Measurements from ENCODE around the gene REV3L.

The REV3L gene

DNA sequence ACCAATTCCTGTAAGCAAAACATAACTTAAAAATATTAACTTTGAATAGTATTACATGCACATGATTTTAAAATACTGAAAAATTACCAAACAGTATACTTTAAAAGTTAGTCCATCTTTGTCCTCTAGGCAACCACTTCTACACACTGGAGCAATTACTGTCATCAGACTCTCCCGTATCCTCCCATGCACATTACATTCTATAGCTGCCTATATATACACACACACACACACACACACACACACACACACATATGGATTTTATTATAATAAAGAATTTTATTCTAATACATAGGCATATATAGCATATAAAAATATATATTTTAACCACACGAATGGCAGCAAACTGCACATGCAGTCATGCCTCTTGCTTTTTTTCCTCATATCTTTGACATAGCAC lies 8.2 kb downstream of the REV3L start:
- H3K4me3 ChIP-seq (ENCODE audit: low read length), result no peak overlapping the region
- no peak for DNase-seq (ENCODE audit: low read depth)
- TF ChIP-seq, protein P1, sequence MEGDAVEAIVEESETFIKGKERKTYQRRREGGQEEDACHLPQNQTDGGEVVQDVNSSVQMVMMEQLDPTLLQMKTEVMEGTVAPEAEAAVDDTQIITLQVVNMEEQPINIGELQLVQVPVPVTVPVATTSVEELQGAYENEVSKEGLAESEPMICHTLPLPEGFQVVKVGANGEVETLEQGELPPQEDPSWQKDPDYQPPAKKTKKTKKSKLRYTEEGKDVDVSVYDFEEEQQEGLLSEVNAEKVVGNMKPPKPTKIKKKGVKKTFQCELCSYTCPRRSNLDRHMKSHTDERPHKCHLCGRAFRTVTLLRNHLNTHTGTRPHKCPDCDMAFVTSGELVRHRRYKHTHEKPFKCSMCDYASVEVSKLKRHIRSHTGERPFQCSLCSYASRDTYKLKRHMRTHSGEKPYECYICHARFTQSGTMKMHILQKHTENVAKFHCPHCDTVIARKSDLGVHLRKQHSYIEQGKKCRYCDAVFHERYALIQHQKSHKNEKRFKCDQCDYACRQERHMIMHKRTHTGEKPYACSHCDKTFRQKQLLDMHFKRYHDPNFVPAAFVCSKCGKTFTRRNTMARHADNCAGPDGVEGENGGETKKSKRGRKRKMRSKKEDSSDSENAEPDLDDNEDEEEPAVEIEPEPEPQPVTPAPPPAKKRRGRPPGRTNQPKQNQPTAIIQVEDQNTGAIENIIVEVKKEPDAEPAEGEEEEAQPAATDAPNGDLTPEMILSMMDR (conservative IDR thresholded peaks at IDR 0.05; ENCODE audit: low read depth, low read length), result no peak

DNA sequence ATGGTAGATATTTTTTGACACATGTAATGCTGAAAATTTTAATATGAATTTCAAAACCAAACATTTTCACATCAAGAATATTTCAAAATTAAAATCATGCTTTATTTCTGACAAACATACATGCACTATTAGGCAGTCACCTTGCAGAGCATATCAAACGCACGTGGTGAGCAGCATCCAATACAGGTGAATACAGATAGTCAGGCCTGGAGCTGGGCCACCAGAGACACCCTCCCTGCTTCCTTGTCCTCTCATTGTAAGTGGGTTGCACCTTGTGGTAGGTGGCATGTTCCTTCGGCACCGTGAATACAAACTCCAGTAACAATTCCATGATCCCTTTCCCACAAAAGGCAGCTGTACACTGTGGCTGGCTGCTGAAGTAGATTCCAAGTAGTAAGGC lies 8.9 kb downstream of the REV3L start:
- no peak for DNase-seq (ENCODE audit: low read depth)
- H3K4me3 ChIP-seq (ENCODE audit: low read length), result no peak overlapping the region
- TF ChIP-seq, protein P1 (conservative IDR thresholded peaks at IDR 0.05; ENCODE audit: low read depth, low read length), result no peak

GRCh38 chr6:111472933-111473435 lies 10.0 kb downstream of the REV3L start:
- DNase-seq (ENCODE audit: low read depth), result no peak

GRCh38 chr6:111471958-111472357 lies 11.1 kb downstream of the REV3L start:
- DNase-seq (ENCODE audit: low read depth), result no peak
- H3K4me3 ChIP-seq (ENCODE audit: low read length), result no peak overlapping the region
- TF ChIP-seq, protein P1 (conservative IDR thresholded peaks at IDR 0.05; ENCODE audit: low read depth, low read length), result no peak

More at GRCh38 chr6:111472933-111473435, 10.0 kb downstream of the REV3L start:
- no peak overlapping the region for H3K4me3 ChIP-seq (ENCODE audit: low read length)
- TF ChIP-seq, protein P1 (conservative IDR thresholded peaks at IDR 0.05; ENCODE audit: low read depth, low read length), result no peak

DNA sequence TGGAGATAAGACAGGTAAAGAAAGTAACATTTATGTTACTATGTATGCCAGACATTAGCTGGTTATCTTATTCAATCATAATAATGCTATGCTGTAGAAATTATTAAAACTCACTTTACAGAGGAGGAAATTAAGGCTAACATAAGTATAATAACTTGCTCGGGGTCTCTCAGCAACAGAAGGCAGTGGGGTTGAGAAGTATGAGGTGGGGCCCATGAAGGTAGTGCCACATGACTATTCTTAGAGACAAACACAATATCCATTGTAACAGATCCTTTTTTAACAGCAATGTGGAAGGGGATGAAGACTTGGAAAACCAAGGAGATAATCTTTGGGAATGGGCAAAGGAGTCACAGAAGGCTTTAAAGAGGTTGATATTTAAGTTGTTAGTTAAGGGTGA lies 11.5 kb downstream of the REV3L start:
- DNase-seq (ENCODE audit: low read depth), result no peak
- TF ChIP-seq, protein P1 (conservative IDR thresholded peaks at IDR 0.05; ENCODE audit: low read depth, low read length), result no peak
- no peak overlapping the region for H3K4me3 ChIP-seq (ENCODE audit: low read length)

DNA sequence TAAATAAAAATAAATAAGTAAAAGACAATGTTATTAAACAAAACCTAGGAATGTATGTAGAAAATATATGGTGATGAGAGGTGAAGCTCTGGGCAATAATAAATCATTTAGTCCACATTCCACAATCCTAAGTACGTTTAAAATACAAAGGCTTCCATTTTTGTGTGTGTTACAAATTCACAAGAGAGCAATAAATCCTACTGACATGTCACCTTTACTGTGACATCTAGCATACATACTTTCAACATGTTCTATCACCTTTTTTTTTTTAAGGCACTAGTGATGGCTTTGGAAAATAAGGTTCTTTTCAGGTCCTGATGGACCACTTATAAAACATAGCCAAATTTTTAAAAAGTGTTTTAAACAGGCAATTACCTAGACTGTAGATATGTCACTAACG lies 12.0 kb downstream of the REV3L start:
- DNase-seq (ENCODE audit: low read depth), result no peak
- no peak overlapping the region for H3K4me3 ChIP-seq (ENCODE audit: low read length)
- TF ChIP-seq, protein P1 (conservative IDR thresholded peaks at IDR 0.05; ENCODE audit: low read depth, low read length), result no peak

GRCh38 chr6:111469543-111469942 lies 13.5 kb downstream of the REV3L start:
- DNase-seq (ENCODE audit: low read depth), result peak; percentile 54
- H3K4me3 ChIP-seq (ENCODE audit: low read length), result no peak overlapping the region
- TF ChIP-seq, protein P1 (conservative IDR thresholded peaks at IDR 0.05; ENCODE audit: low read depth, low read length), result no peak
